ENCODE data around the gene PDE4D. TPM values are rescaled to one million over a fixed set of nuclear protein-coding genes. Genes with fewer than 3 reads are reported as not detected.
"Not testable (repeated sequence)": the region's sequence is repeated elsewhere in the genome, so short reads cannot be mapped to it uniquely, and the experiment has no call there.

The PDE4D gene
- total and polyA plus RNA-seq, 3 donors from 2014 or later, result 7.8 to 13.9 (median 8.7) TPM

GRCh38 chr5:59678943-59679342 is 214.6 kb downstream of the PDE4D start:
- intact Hi-C loops (cut with DNase I; ENCODE audit: low total_unique reads), result loop anchor here (10.0 kb wide), 1 partner anchor 174 kb away; no protein-coding TSS in a partner anchor
- TF ChIP-seq POLR2A (IDR thresholded peaks at IDR 0.05) (no peak), CTCF (IDR thresholded peaks at IDR 0.05) (no peak)
- no peaks in the 10 kb centered on the region for H3K36me3 ChIP-seq (ENCODE audit: low read depth, missing control alignments)
- no peaks in the 10 kb centered on the region for H3K4me1 ChIP-seq
- 79 to 93% methylated on average over 2 of the region's 2 CpGs for WGBS, 2 donors
- DNase-seq, result no peak
- no peak overlapping the region for H3K4me3 ChIP-seq
- H3K27me3 ChIP-seq, result no peaks in the 10 kb centered on the region
- no peaks in the 10 kb centered on the region for H3K9me3 ChIP-seq
- H3K27ac ChIP-seq, result no peak overlapping the region

- H3K4me1 ChIP-seq, result no peaks in the 10 kb centered on the region
- H3K27me3 ChIP-seq, result no peaks in the 10 kb centered on the region
- no peaks in the 10 kb centered on the region for H3K9me3 ChIP-seq
- intact Hi-C loops (cut with DNase I; ENCODE audit: low total_unique reads), result loop anchor here (10.0 kb wide), 1 partner anchor 170 kb away; no protein-coding TSS in a partner anchor
- 76 to 80% methylated on average over 2 of the region's 2 CpGs for whole genome bisulfite sequencing, 2 donors
- H3K27ac ChIP-seq, result no peak overlapping the region
- DNase-seq, result no peak
- H3K4me3 ChIP-seq, result no peak overlapping the region
- TF ChIP-seq CTCF (IDR thresholded peaks at IDR 0.05), result no peak
- TF ChIP-seq POLR2A (IDR thresholded peaks at IDR 0.05), result no peak
- H3K36me3 ChIP-seq (ENCODE audit: low read depth, missing control alignments), result no peaks in the 10 kb centered on the region
Measured at GRCh38 chr5:59674763-59675162, 218.8 kb downstream of the PDE4D start.

GRCh38 chr5:59673438-59674058 is 220.0 kb downstream of the PDE4D start:
- H3K9me3 ChIP-seq, result no peaks in the 10 kb centered on the region
- TF ChIP-seq POLR2A (IDR thresholded peaks at IDR 0.05) (no peak), CTCF (IDR thresholded peaks at IDR 0.05) (peak; percentile 65 to 88 (median 72))
- no peaks in the 10 kb centered on the region for H3K36me3 ChIP-seq (ENCODE audit: low read depth, missing control alignments)
- 24 to 26% methylated on average over 4 of the region's 4 CpGs for WGBS, 2 donors
- H3K4me1 ChIP-seq, result no peaks in the 10 kb centered on the region
- H3K27me3 ChIP-seq, result no peaks in the 10 kb centered on the region
- intact Hi-C loops (cut with DNase I; ENCODE audit: low total_unique reads), result loop anchor here (10.0 kb wide), 1 partner anchor 169 kb away; no protein-coding TSS in a partner anchor
- DNase-seq, result no peak
- no peak overlapping the region for H3K4me3 ChIP-seq
- H3K27ac ChIP-seq, result no peak overlapping the region

GRCh38 chr5:59666440-59667068 is 227.0 kb downstream of the PDE4D start:
- no peaks in the 10 kb centered on the region for H3K36me3 ChIP-seq (ENCODE audit: low read depth, missing control alignments)
- DNase-seq, result no peak
- no peaks in the 10 kb centered on the region for H3K9me3 ChIP-seq
- 82 to 90% methylated on average over 4 of the region's 4 CpGs for whole genome bisulfite sequencing, 2 donors
- TF ChIP-seq POLR2A (IDR thresholded peaks at IDR 0.05), result no peak
- no peak for TF ChIP-seq CTCF (IDR thresholded peaks at IDR 0.05)
- intact Hi-C loops (cut with DNase I; ENCODE audit: low total_unique reads), result no loop called here
- H3K4me3 ChIP-seq, result no peak overlapping the region
- H3K27me3 ChIP-seq, result no peaks in the 10 kb centered on the region
- no peak overlapping the region for H3K27ac ChIP-seq
- no peaks in the 10 kb centered on the region for H3K4me1 ChIP-seq

GRCh38 chr5:59665832-59666203 is 227.7 kb downstream of the PDE4D start:
- intact Hi-C loops (cut with DNase I; ENCODE audit: low total_unique reads); H3K27me3 ChIP-seq; H3K4me1 ChIP-seq; H3K4me3 ChIP-seq; H3K27ac ChIP-seq; H3K36me3 ChIP-seq (ENCODE audit: low read depth, missing control alignments); DNase-seq; H3K9me3 ChIP-seq: not testable (repeated sequence)
- WGBS, 2 donors, result 94 to 98% methylated on average over 7 of the region's 7 CpGs
